HCT116 (cell line): ENCODE measurements around the gene ADAMTS4. TPM values are rescaled to one million over a fixed set of nuclear protein-coding genes. Genes with fewer than 3 reads are reported as not detected.

ENCODE experiments used
- ATAC-seq: fragments of 200-7000 bp; cut with Tn5 transposase; 2 replicates; pipeline ENCODE4 v1.9.1; 2020; ENCODE audit warnings: mild to moderate bottlenecking, moderate library complexity
- BruUV-seq: library from RNA; stranded (reverse); fragments of 400-500 nt; replicated peaks from 2 replicates; lab custom pipeline; 2021; lab: Mats Ljungman, UMichigan
- CTCF ChIA-PET: fragments of 300-600 bp; sonication (Branson Sonifier 250); formaldehyde crosslinking; loops from one replicate; lab custom pipeline; 2021; ENCODE audit warnings: antibody characterized with exemption; lab: Charles Lee
- POLR2A ChIA-PET: fragments of 300-600, 350-600 bp; sonication (Branson Sonifier 250); formaldehyde crosslinking; loops from one replicate; lab custom pipeline; 2021; ENCODE audit warnings: antibody characterized with exemption; lab: Charles Lee
- RAD21 ChIA-PET, 2 experiments: fragments of 300-600 bp; sonication (Branson Sonifier 250); formaldehyde crosslinking; loops; one replicate each; lab custom pipeline; 2023; ENCODE audit warnings: low total read pairs in 2 of 2; ENCODE audit not compliant: uncharacterized antibody in 2 of 2, unreplicated experiment in 2 of 2, low non-redundant PET in 1 of 2; lab: Charles Lee
- DNase-seq: peaks from one replicate; pipeline ENCODE4 v3.0.0-alpha.2; 2010; ENCODE audit warnings: low read depth, low spot score
- H2AFZ ChIP-seq: fragments of 200-600 bp; shearing (Covaris generic), sonication (generic); 2 replicates; pipeline ENCODE4 v1.6.1; 2017; ENCODE audit warnings: low read depth, mixed run types, mixed read lengths, antibody characterized with exemption, low read length; ENCODE audit not compliant: poor library complexity, severe bottlenecking
- H3K27ac ChIP-seq: 2 replicates; pipeline ENCODE4 v1.5.1; 2012; ENCODE audit warnings: low read depth, low read length
- H3K27me3 ChIP-seq: fragments of 200-600 bp; sonication (generic); 2 replicates; pipeline ENCODE4 v1.6.1; 2016; ENCODE audit warnings: mixed run types, low read length, mixed read lengths; ENCODE audit not compliant: insufficient read depth
- H3K36me3 ChIP-seq, 2 experiments: fragments of 200-500 bp in 1 of 2; fragments of 200-600 bp in 1 of 2; sonication (Bioruptor generic) in 1 of 2; sonication (generic) in 1 of 2; 2 replicates each; pipeline versions ENCODE4 v1.5.1 to v1.6.1; 2014 to 2016; ENCODE audit warnings: low read length in 2 of 2, inconsistent platforms in 1 of 2, mixed read lengths in 1 of 2, mixed run types in 1 of 2; ENCODE audit not compliant: insufficient read depth in 2 of 2, control insufficient read depth in 1 of 2
- H3K4me1 ChIP-seq, 2 experiments: fragments of 200-600 bp in 1 of 2; sonication (generic) in 1 of 2; 2 replicates each; pipeline versions ENCODE4 v1.5.1 to v1.6.1; 2012 to 2017; ENCODE audit warnings: low read length in 2 of 2, inconsistent platforms in 1 of 2, mild to moderate bottlenecking in 1 of 2, mixed read lengths in 1 of 2, mixed run types in 1 of 2, moderate library complexity in 1 of 2; ENCODE audit not compliant: insufficient read depth in 2 of 2, control insufficient read depth in 1 of 2
- H3K4me2 ChIP-seq: fragments of 200-600 bp; sonication (generic); 2 replicates; pipeline ENCODE4 v1.6.1; 2017; ENCODE audit warnings: mixed run types, low read length, mixed read lengths
- H3K4me3 ChIP-seq, 2 experiments: fragments of 200-600 bp in 1 of 2; sonication (generic) in 1 of 2; replicated peaks in 1 of 2; 2 replicates each; pipeline ENCODE4 v1.5.1; 2011 to 2016; ENCODE audit warnings: low read length in 2 of 2, control low read depth in 1 of 2, low read depth in 1 of 2, mild to moderate bottlenecking in 1 of 2, mixed read lengths in 1 of 2, mixed run types in 1 of 2
- H3K79me2 ChIP-seq: fragments of 200-600 bp; sonication (generic); 2 replicates; pipeline ENCODE4 v1.6.1; 2017; ENCODE audit warnings: mild to moderate bottlenecking, mixed run types, low read length, moderate library complexity, mixed read lengths; ENCODE audit not compliant: insufficient read depth
- H3K9ac ChIP-seq: fragments of 200-600 bp; sonication (generic); 2 replicates; pipeline ENCODE4 v1.6.1; 2016; ENCODE audit warnings: low read length, mixed read lengths
- H3K9me2 ChIP-seq: fragments of 200-600 bp; sonication (generic), shearing (Covaris generic); 2 replicates; pipeline ENCODE4 v1.6.1; 2017; ENCODE audit warnings: mixed run types, mild to moderate bottlenecking, moderate library complexity; ENCODE audit not compliant: insufficient read depth
- H3K9me3 ChIP-seq, 2 experiments: fragments of 200-500 bp in 1 of 2; fragments of 200-600 bp in 1 of 2; sonication (Bioruptor generic) in 1 of 2; sonication (generic) in 1 of 2; 2 replicates each; pipeline ENCODE4 v1.6.1; 2014 to 2017; ENCODE audit warnings: low read length in 2 of 2, mixed read lengths in 2 of 2, inconsistent platforms in 1 of 2, low read depth in 1 of 2, mild to moderate bottlenecking in 1 of 2, mixed run types in 1 of 2, moderate library complexity in 1 of 2; ENCODE audit not compliant: control insufficient read depth in 1 of 2, insufficient read depth in 1 of 2
- H4K20me1 ChIP-seq: fragments of 200-600 bp; sonication (generic), shearing (Covaris generic); 2 replicates; pipeline ENCODE4 v1.6.1; 2017; ENCODE audit warnings: mixed run types, mild to moderate bottlenecking, moderate library complexity; ENCODE audit not compliant: insufficient read depth
- ELF1 ChIP-seq: IDR thresholded peaks from 2 replicates; pipeline ENCODE4 v1.6.1; 2012; ENCODE audit warnings: low read depth, borderline replicate concordance
- JUND ChIP-seq: IDR thresholded peaks from 2 replicates; pipeline ENCODE4 v1.6.1; 2012
- POLR2A ChIP-seq: IDR thresholded peaks from 2 replicates; pipeline ENCODE4 v1.7.0; 2011; ENCODE audit warnings: borderline replicate concordance; ENCODE audit not compliant: insufficient read depth, insufficient read length; ENCODE audit errors: extremely low read depth
- POLR2AphosphoS5 ChIP-seq: IDR thresholded peaks from 2 replicates; pipeline ENCODE4 v1.6.1; 2011; ENCODE audit warnings: mild to moderate bottlenecking, low read depth, low read length, moderate library complexity
- ZNF274 ChIP-seq: fragments of 200-500 bp; sonication (Bioruptor generic); IDR thresholded peaks from 2 replicates; pipeline ENCODE4 v1.6.1; 2014; ENCODE audit warnings: mild to moderate bottlenecking, low read depth, low read length, inconsistent platforms
- intact Hi-C: fragments of 100-400 bp; cut with micrococcal nuclease; formaldehyde crosslinking; loops from 2 replicates; pipeline ENCODE4 v1.10.0; 2022
- total RNA-seq: library from RNA; stranded (reverse); gene quantifications from one replicate; pipeline ENCODE4 v1.2.1, GENCODE V29; 2021; ENCODE audit not compliant: unreplicated experiment
- TF ChIP-seq, protein P1 (sequence below), 3 experiments: fragments of 200-600 bp in 1 of 3; sonication (generic) in 1 of 3; IDR thresholded peaks in 2 of 3; conservative IDR thresholded peaks in 1 of 3; 2 replicates each; pipeline ENCODE4 v1.5.1; 2012 to 2017; ENCODE audit warnings: low read depth in 2 of 3, low read length in 2 of 3, antibody characterized with exemption in 1 of 3, borderline replicate concordance in 1 of 3, control low read depth in 1 of 3, mild to moderate bottlenecking in 1 of 3, mixed read lengths in 1 of 3, mixed run types in 1 of 3, moderate library complexity in 1 of 3; ENCODE audit not compliant: insufficient read depth in 1 of 3

The ADAMTS4 gene
- total RNA-seq, 1 experiment from 2014 or later, result not detected

DNA sequence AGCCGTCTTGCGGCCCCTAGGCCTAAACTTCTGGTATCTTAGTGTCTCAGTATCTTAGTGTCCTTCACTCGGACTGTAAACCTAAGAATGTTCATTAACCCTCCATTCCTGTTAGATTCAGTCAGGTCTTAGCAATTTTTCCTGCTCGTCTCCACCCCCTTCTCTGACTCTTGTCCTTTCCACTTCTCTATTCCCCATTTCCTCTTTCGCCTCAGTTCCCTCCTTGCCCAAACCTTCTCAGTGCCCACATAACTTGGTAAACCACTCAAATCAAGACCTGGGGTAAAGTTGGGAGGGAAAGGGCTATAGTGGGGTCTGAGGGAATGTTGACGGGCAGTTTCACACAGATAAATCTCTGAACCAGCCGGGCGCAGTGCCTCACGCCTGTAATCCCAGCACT, 15.5 kb upstream of the ADAMTS4 start:
- H4K20me1 ChIP-seq, result no peaks in the 10 kb centered on the region
- no TSS peak for BruUV-seq
- DNase-seq (no peak), ATAC-seq (no peak)
- RAD21 ChIA-PET, result no interaction called here
- H2AFZ ChIP-seq, result no peak overlapping the region
- no peaks in the 10 kb centered on the region for H3K9me2 ChIP-seq
- no peak overlapping the region for H3K9ac ChIP-seq
- H3K36me3 ChIP-seq, result peaks cover 40 to 42% of the 10 kb centered on the region in 2 experiments
- CTCF ChIA-PET, result interaction anchor here (1.6 kb wide), 1 partner anchor 77 kb away, joined by 3 read pairs; no protein-coding TSS in a partner anchor
- POLR2A ChIA-PET, result no interaction called here
- intact Hi-C loops, result no loop called here
- no peak overlapping the region for H3K4me2 ChIP-seq
- H3K9me3 ChIP-seq, result no peaks in the 10 kb centered on the region
- no peak overlapping the region for H3K4me3 ChIP-seq
- H3K27me3 ChIP-seq, result no peaks in the 10 kb centered on the region
- no peak overlapping the region for H3K27ac ChIP-seq
- no peaks in the 10 kb centered on the region for H3K79me2 ChIP-seq
- no peak for TF ChIP-seq POLR2AphosphoS5
- TF ChIP-seq ELF1, result no peak
- no peak for TF ChIP-seq POLR2A
- TF ChIP-seq ZNF274, result no peak
- TF ChIP-seq, protein P1, sequence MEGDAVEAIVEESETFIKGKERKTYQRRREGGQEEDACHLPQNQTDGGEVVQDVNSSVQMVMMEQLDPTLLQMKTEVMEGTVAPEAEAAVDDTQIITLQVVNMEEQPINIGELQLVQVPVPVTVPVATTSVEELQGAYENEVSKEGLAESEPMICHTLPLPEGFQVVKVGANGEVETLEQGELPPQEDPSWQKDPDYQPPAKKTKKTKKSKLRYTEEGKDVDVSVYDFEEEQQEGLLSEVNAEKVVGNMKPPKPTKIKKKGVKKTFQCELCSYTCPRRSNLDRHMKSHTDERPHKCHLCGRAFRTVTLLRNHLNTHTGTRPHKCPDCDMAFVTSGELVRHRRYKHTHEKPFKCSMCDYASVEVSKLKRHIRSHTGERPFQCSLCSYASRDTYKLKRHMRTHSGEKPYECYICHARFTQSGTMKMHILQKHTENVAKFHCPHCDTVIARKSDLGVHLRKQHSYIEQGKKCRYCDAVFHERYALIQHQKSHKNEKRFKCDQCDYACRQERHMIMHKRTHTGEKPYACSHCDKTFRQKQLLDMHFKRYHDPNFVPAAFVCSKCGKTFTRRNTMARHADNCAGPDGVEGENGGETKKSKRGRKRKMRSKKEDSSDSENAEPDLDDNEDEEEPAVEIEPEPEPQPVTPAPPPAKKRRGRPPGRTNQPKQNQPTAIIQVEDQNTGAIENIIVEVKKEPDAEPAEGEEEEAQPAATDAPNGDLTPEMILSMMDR (IDR thresholded peaks at IDR 0.05 in 2 of 3, conservative IDR thresholded peaks at IDR 0.05 in 1 of 3; ENCODE audit: borderline replicate concordance in 1 of 3, insufficient read depth in 1 of 3, low read depth in 2 of 3, low read length in 2 of 3), result no peak
- TF ChIP-seq JUND, result no peak
- H3K4me1 ChIP-seq, result peaks cover 0 to 8% of the 10 kb centered on the region in 2 experiments; a peak in 2 of 4 replicates
